ELR (cell line): ENCODE data around the gene MIS18A.
"Not testable (repeated sequence)": the region's sequence is repeated elsewhere in the genome, so short reads cannot be mapped to it uniquely, and the experiment has no call there.

Experiments used
- DNase-seq: peaks from one replicate; pipeline ENCODE4 v3.0.0-alpha.2; 2015; ENCODE audit warnings: low read depth

MIS18A gene, protein sequence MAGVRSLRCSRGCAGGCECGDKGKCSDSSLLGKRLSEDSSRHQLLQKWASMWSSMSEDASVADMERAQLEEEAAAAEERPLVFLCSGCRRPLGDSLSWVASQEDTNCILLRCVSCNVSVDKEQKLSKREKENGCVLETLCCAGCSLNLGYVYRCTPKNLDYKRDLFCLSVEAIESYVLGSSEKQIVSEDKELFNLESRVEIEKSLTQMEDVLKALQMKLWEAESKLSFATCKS

DNA sequence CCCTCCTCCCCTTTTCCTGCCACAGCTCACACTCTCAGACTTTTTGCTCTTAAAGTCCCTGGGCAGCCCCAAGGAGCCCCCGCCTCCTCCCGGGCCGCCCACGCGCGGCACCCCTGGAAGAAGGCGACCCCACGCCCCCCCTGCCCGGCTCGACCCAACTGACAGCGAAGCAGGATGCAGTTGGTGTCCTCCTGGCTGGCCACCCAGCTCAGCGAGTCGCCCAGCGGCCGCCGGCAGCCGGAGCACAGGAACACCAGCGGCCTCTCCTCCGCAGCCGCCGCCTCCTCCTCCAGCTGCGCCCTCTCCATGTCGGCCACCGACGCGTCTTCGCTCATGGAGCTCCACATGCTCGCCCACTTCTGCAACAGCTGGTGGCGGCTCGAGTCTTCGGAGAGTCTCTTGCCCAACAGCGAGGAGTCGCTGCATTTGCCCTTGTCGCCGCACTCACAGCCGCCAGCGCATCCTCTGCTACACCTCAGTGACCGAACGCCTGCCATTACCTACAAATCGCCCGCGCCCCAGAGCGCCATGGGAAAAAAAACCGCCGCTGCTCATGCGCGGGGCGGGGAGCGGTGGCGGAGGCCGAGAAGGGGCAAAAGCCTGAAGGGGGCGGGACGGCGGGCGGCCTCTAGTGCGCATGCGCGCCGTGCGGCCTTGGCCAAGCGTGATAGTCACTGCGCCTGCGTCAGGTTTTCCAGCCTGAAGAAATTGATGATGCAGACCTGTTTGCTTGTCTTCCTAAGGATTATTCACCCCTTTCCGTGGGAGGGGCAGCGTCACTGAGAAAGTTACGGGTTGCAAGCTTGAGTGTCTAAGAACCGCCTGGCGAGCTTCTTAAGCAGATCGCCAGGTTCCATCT, at the start of gene MIS18A:
Gene MIS18A (minus strand): TSS at position 532 of the 859 bp plus-strand sequence. CDS start 35 bp downstream, at position 497.
- DNase-seq: peak; percentile 97

DNA sequence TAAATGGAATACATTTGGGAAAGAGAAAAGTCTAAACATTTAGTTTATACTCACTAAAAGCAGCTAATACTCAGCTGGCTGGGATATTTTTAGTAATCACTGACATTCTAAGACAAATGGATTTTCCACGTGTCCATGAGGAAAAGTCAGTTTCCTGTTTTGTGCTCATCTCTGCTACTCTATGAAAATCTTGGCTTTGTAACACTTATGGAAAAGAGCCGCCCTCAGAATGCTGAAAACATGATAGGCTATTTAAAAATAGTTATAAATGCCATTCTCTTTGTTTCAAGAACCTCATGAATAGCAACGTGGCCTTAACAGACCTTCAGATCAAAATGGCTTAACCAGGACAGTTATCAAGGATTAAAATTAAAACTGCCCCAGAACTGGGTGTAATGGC, 49.7 kb upstream of the MIS18A start:
- DNase-seq: no peak

DNA sequence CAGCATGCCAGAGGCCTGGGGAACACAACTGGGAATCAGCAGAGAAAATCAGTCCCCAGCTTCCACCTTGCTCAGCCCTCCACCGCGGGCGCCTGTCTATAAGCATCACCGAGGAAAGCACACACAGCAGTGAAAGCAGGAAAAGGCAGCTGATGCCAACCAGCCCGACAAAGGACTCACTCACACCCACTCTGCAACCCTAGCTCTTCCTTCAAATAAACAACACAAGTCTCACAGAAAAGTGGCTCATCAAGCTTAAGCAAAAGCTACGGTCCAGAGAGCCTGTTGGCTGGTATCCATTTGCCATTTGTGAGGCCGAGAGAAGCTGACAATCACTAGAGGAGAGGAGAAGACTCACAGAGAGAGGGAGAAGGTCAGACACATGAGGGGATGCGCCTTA, 46.9 kb upstream of the MIS18A start:
- DNase-seq: no peak

DNA sequence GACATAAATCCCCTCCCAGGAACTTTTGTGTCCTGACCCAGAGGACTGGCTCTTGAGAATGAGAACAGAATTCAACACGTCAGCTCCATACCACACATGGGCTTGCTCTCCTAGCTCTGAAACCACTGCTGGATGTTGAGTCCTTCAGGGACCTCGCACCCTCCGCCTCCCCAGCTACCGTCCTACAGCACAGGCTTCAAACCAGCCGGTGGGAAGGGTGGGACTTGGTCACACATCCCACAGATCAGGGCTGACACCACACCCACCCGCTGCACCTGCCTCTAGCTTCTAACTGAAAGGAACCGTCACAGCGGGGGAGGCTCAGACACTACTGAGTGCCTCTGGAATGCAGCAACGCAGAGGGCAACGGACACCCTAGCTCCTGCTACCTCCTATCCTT, 43.8 kb upstream of the MIS18A start:
- no peak for DNase-seq

DNA sequence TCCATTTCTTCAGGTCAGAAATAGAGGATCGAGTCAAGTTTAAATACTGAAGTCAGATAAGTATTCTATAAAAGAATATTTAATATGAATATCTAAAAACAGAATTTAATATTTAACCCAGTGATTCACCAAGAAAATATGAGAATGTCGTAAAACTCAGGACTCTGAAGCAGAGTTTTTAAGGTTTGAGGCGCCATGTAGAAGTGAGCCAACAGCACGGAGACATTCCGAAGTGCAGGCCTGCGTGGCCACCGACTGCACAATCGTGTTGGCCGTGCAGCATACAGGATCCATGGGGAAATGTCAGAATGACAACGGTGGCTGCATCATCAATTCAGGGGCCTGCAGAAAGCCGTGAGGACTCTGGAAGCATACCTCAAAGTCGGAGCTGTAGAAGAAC, 43.3 kb upstream of the MIS18A start:
- no peak for DNase-seq

DNA sequence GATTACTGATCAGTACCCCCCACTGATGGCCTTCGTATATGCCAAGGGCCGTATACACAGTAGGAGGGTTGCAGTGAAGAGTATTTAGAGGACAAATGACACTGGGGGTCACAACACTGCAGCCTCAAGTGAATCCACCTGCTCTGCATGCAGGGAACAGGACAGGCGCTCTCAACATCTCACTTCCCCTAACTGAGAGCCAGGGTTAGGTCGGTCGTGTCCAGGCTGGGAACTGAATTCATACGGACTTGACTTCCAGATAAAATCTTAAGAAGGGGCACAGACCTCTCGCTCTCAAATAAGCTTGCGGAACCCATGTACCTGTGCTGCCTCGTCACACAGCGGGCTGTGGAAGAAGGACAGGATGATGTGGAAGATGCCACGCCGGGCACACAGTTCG, 42.6 kb upstream of the MIS18A start:
- DNase-seq: no peak

- no peak for DNase-seq
Observed at GRCh38 chr21:32320726-32321125, 41.9 kb upstream of the MIS18A start.

DNA sequence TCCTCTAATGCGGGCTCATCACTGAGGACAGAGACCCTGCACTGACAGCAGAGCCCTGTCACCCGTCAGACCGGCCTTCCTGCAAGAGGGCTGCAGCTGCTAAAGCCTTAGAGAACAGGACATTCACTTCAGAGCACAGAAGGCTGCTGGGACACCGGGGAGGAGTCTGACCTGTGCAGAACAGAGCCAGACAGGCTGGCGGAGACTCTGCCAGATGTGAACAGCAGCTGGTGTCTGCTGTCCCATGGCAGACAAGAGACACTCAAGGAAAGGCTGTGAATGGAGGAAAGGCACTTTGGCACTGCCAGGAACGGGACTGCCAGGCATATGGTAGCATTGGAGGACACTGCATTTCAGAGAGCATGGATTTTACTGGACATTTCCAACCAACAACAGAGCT, 41.2 kb upstream of the MIS18A start:
- DNase-seq: no peak

DNA sequence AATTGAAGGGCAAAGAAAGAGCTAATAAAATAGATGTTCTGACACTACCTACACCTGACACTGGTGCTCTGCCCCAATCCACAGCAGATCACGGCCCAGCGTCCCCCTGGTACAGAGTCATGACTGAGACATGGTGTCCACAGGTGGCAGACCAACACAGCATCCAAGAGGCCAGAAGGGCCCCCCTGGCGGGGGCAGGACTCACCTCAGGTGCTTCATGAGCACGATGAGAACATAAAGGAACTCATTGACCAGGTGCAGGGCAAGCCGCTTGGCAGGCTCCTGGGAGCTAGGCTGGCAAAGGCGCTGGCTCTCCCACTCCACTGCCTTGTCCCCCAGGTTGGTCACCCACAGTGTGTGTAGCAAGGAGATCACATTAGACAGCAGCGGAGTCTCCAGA, 40.2 kb upstream of the MIS18A start:
- no peak for DNase-seq

- no peak for DNase-seq
Observed at GRCh38 chr21:32317726-32318125, 38.9 kb upstream of the MIS18A start.

- DNase-seq: no peak
Observed at GRCh38 chr21:32316361-32317215, 37.7 kb upstream of the MIS18A start.

DNA sequence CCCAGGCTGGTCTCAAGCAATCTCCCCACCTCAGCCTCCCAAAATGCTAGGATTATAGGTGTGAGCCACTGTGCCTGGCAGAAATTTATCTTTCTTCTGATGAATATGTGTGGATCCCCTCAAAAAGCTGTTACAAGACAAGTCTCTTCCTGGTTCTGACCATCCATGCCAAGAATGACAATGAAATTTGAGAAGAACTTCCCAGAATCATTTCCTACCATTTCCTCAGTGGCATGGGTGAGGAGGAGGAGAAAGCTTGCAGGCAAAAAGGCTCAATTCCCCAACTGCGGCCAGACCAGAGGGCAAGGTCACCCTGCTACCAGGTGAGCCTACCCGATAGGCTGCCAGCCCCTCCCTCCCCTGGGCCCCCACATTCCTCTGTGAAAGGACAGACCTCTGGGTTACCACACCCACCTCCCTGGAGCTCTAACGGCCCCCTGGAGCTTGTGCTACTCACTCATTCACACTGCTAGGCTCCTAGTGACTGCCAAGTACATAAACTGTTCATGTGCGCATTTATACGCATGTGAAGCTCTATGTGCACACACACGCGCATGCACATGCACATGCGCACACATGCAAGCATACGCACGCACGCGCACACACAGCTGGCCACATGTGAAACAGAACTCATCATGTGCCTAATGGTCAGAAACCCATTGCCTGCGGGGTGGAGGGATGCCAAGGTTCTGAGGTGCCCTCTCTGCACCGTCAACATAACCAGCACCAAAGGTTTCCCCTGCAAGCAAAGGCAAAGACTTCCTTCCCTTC, 36.8 kb upstream of the MIS18A start:
- DNase-seq: no peak

- no peak for DNase-seq
Observed at GRCh38 chr21:32314806-32315205, 36.0 kb upstream of the MIS18A start.

- no peak for DNase-seq
Observed at GRCh38 chr21:32312976-32313375, 34.1 kb upstream of the MIS18A start.

DNA sequence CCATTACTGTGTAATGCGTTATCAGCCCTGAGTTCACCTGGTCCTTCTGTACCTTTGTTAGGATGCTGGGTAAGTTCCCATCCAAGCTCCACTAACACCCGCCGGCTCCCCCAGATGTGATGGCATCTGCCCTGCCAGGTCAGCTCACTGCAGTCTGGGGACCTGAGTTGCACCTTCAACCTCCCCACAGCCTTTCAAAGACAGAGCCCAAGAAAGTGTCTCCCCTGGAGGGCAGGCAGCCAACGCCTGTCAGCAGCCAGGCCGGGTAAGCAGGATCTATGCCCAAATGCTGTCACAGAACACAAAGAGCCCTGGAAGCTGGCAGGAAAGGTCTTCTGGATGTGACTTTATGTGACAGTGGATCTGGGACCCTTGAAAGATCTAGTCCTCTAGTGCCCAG, 33.5 kb upstream of the MIS18A start:
- no peak for DNase-seq

DNA sequence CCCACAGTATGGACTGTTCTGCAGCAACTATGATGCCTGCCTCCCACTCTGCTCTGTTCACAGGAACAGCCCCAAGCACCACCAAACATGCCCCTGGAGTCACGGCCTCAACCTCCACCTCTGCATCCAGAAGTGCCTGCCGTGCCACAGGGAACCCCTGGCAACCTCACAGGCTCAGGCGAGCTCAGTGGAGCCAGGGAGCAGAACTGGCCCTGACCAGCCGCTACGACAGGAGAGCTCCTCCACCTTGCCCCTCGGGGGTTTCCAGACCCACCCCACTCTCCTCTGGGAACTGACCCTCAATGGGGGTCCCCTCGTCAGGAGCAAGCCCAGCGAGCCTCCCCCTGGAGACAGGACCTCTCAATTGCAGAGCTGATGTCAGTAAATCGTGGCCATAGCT, 32.8 kb upstream of the MIS18A start:
- no peak for DNase-seq

GRCh38 chr21:32310976-32311375, 32.1 kb upstream of the MIS18A start:
- not testable (repeated sequence) for DNase-seq

GRCh38 chr21:32309906-32310460, 31.1 kb upstream of the MIS18A start:
- DNase-seq: no peak

- no peak for DNase-seq
Observed at GRCh38 chr21:32308696-32309095, 29.8 kb upstream of the MIS18A start.

- no peak for DNase-seq
Observed at GRCh38 chr21:32307706-32308105, 28.9 kb upstream of the MIS18A start.

DNA sequence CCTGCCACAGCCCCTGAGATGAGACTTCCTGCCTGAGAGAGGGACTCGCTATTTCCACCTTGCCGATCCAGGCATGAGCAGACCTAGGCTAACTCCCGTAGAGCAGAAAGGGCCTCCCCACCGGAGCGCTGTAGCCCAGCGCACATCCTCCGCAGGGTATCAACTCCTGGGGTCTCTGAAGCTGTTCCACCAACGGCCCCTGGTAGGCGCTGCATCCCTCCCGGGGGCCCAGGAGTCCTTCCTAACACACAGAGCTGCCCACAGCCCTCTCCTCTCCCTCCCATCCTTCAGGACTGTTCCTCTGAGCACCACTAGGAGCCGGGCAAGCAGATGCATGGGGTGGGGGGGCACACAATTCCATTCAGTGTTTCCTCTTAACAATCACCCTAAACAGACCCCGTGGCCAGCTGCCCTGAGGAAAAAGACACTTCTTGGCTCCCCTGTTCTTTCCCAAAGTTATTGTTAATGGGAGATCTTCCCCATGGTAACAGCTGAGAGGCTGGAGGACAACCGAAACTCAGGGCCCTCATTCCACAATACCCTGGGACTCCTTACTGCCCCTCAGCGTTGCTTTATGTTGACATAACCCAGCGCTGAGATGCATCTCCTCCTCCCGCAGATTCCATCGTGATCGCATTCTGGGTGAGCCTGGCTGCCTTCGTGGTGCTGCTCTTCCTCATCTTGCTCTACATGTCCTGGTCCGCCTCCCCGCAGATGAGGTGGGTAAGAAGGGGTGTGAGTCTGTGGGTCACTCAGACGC, 27.4 kb upstream of the MIS18A start:
- DNase-seq: peak; percentile 18
